GM21723 (cell line): ENCODE data around the gene PHACTR3.
"Not testable (repeated sequence)": the region's sequence is repeated elsewhere in the genome, so short reads cannot be mapped to it uniquely, and the experiment has no call there.

ENCODE experiments used
- ATAC-seq: cut with Tn5 transposase; IDR thresholded peaks from one replicate; pipeline ENCODE4 v1.9.1; 2021; ENCODE audit warnings: mild to moderate bottlenecking, moderate library complexity; ENCODE audit not compliant: unreplicated experiment

The PHACTR3 gene

GRCh38 chr20:59618585-59618984 is 14.2 kb downstream of the PHACTR3 start:
- not testable (repeated sequence) for ATAC-seq

- ATAC-seq: no peak
Measured at GRCh38 chr20:59620860-59621505, 16.6 kb downstream of the PHACTR3 start.

- ATAC-seq: no peak
Measured at GRCh38 chr20:59622496-59622895, 18.2 kb downstream of the PHACTR3 start.

GRCh38 chr20:59623133-59623532 is 18.8 kb downstream of the PHACTR3 start:
- ATAC-seq: no peak

GRCh38 chr20:59623583-59623982 is 19.2 kb downstream of the PHACTR3 start:
- no peak for ATAC-seq

- no peak for ATAC-seq
Measured at GRCh38 chr20:59624401-59624800, 20.1 kb downstream of the PHACTR3 start.

- no peak for ATAC-seq
Measured at GRCh38 chr20:59625214-59625922, 21.0 kb downstream of the PHACTR3 start.

- no peak for ATAC-seq
Measured at GRCh38 chr20:59627298-59627697, 23.0 kb downstream of the PHACTR3 start.

GRCh38 chr20:59628171-59628570 is 23.8 kb downstream of the PHACTR3 start:
- ATAC-seq: no peak

- no peak for ATAC-seq
Measured at GRCh38 chr20:59629141-59630045, 25.1 kb downstream of the PHACTR3 start.

GRCh38 chr20:59630526-59630925 is 26.2 kb downstream of the PHACTR3 start:
- no peak for ATAC-seq

GRCh38 chr20:59631751-59632540 is 27.6 kb downstream of the PHACTR3 start:
- ATAC-seq: no peak

GRCh38 chr20:59632541-59633113 is 28.3 kb downstream of the PHACTR3 start:
- ATAC-seq: no peak

- ATAC-seq: no peak
Measured at GRCh38 chr20:59633656-59634251, 29.4 kb downstream of the PHACTR3 start.

GRCh38 chr20:59634435-59635005 is 30.2 kb downstream of the PHACTR3 start:
- ATAC-seq: no peak

GRCh38 chr20:59636766-59637370 is 32.5 kb downstream of the PHACTR3 start:
- ATAC-seq: no peak

- ATAC-seq: no peak
Measured at GRCh38 chr20:59640267-59640666, 35.9 kb downstream of the PHACTR3 start.

- ATAC-seq: no peak
Measured at GRCh38 chr20:59643615-59644061, 39.3 kb downstream of the PHACTR3 start.

GRCh38 chr20:59644371-59644939 is 40.1 kb downstream of the PHACTR3 start:
- no peak for ATAC-seq
